ENCODE results near the gene RNF19B. TPM values are rescaled to one million over a fixed set of nuclear protein-coding genes. Genes with fewer than 3 reads are reported as not detected.

Gene RNF19B
- total RNA-seq, 1 experiment from 2014 or later: 22.5 TPM

- H3K4me3 ChIP-seq (replicated peaks in 1 of 2; ENCODE audit: low read depth in 1 of 2, low read length in 2 of 2): no peak overlapping the region
- no peaks in the 10 kb centered on the region for H3K9me2 ChIP-seq (ENCODE audit: insufficient read depth)
- no peaks in the 10 kb centered on the region for H4K20me1 ChIP-seq (ENCODE audit: insufficient read depth)
- no peak for TF ChIP-seq MAX (IDR thresholded peaks at IDR 0.05)
- no peak for TF ChIP-seq CBX3 (IDR thresholded peaks at IDR 0.05; ENCODE audit: low read depth)
- TF ChIP-seq YY1 (IDR thresholded peaks at IDR 0.05; ENCODE audit: extremely low read depth, insufficient replicate concordance, low read depth, low read length): no peak
- 0 out of 2 replicates have a peak, but pooled peaks have one; percentile 6 for TF ChIP-seq EGR1 (IDR thresholded peaks at IDR 0.05; ENCODE audit: low read depth)
- TF ChIP-seq JUND (IDR thresholded peaks at IDR 0.05): peak; percentile 23; the same call in 1 of the 2 replicates
- no peak for TF ChIP-seq POLR2A (IDR thresholded peaks at IDR 0.05; ENCODE audit: borderline replicate concordance, extremely low read depth, insufficient read depth, insufficient read length)
- TF ChIP-seq POLR2AphosphoS5 (IDR thresholded peaks at IDR 0.05; ENCODE audit: low read depth, low read length): no peak
- 0 out of 2 replicates have a peak, but pooled peaks have one; percentile 12 for TF ChIP-seq FOSL1 (IDR thresholded peaks at IDR 0.05; ENCODE audit: low read depth)
- no peak for TF ChIP-seq ZFX (IDR thresholded peaks at IDR 0.05)
- POLR2A ChIA-PET: no interaction called here
- peak; percentile 46 for ATAC-seq
- no peak for DNase-seq (ENCODE audit: low read depth, low spot score)
- H3K36me3 ChIP-seq (ENCODE audit: control insufficient read depth in 1 of 2, insufficient read depth in 2 of 2, low read length in 2 of 2): peaks cover 0 to 9% of the 10 kb centered on the region in 2 experiments; a peak in 2 of 4 replicates
- H3K9ac ChIP-seq (ENCODE audit: low read length): no peak overlapping the region
- peak overlapping the region; percentile 16 for H3K27ac ChIP-seq (ENCODE audit: low read depth, low read length)
- intact Hi-C loops (cut with micrococcal nuclease): loop anchor here (1.0 kb wide), 3 partner anchors 73 to 152 kb away; no protein-coding TSS in a partner anchor
- H3K9me3 ChIP-seq (ENCODE audit: control insufficient read depth in 1 of 2, insufficient read depth in 1 of 2, low read depth in 1 of 2, low read length in 2 of 2): no peaks in the 10 kb centered on the region
- H3K4me1 ChIP-seq (ENCODE audit: control insufficient read depth in 1 of 2, insufficient read depth in 2 of 2, low read length in 2 of 2): peaks cover 12 to 19% of the 10 kb centered on the region in 2 experiments; a peak in 3 of 4 replicates
- H2AFZ ChIP-seq (ENCODE audit: low read depth, low read length, poor library complexity, severe bottlenecking): no peak overlapping the region
- no peaks in the 10 kb centered on the region for H3K27me3 ChIP-seq (ENCODE audit: insufficient read depth, low read length)
- no TSS peak for BruUV-seq (replicated peaks)
- CTCF ChIA-PET: interaction anchor here (0.7 to 5.7 kb wide), 9 partner anchors 11 to 155 kb away, joined by 3 to 41 read pairs (median 5); partner anchors contain the start of gene RNF19B
- RAD21 ChIA-PET (ENCODE audit: low non-redundant PET in 1 of 2, low total read pairs in 2 of 2, uncharacterized antibody in 2 of 2, unreplicated experiment in 2 of 2): interaction anchor here (0.7 to 2.6 kb wide), 6 partner anchors 58 to 153 kb away, joined by 3 to 10 read pairs (median 5); no protein-coding TSS in a partner anchor
- no peaks in the 10 kb centered on the region for H3K79me2 ChIP-seq (ENCODE audit: insufficient read depth, low read length)
- H3K4me2 ChIP-seq (ENCODE audit: low read length): peak overlapping the region; percentile 38
Measured at GRCh38 chr1:32933742-32934322, 30.8 kb downstream of the RNF19B start.

- Histone ChIP-seq H3K9ac (ENCODE audit: low read length) (no peak overlapping the region), H4K20me1 (ENCODE audit: insufficient read depth) (no peaks in the 10 kb centered on the region), H2AFZ (ENCODE audit: low read depth, low read length, poor library complexity, severe bottlenecking) (no peak overlapping the region), H3K27me3 (ENCODE audit: insufficient read depth, low read length) (no peaks in the 10 kb centered on the region), H3K79me2 (ENCODE audit: insufficient read depth, low read length) (no peaks in the 10 kb centered on the region), H3K9me2 (ENCODE audit: insufficient read depth) (no peaks in the 10 kb centered on the region), H3K36me3 (ENCODE audit: control insufficient read depth in 1 of 2, insufficient read depth in 2 of 2, low read length in 2 of 2) (0 out of 4 replicates have a peak, but pooled peaks cover 0 to 4% of the 10 kb centered on the region in 2 experiments), H3K4me1 (ENCODE audit: control insufficient read depth in 1 of 2, insufficient read depth in 2 of 2, low read length in 2 of 2) (peaks cover 12% of the 10 kb centered on the region in 2 experiments; a peak in 3 of 4 replicates), H3K27ac (ENCODE audit: low read depth, low read length) (no peak overlapping the region), H3K4me3 (replicated peaks in 1 of 2; ENCODE audit: low read depth in 1 of 2, low read length in 2 of 2) (no peak overlapping the region), H3K4me2 (ENCODE audit: low read length) (no peak overlapping the region), H3K9me3 (ENCODE audit: control insufficient read depth in 1 of 2, insufficient read depth in 1 of 2, low read depth in 1 of 2, low read length in 2 of 2) (no peaks in the 10 kb centered on the region)
- CTCF ChIA-PET: interaction anchor here (1.0 to 5.7 kb wide), 3 partner anchors 56 to 155 kb away, joined by 3 to 41 read pairs (median 3); no protein-coding TSS in a partner anchor
- intact Hi-C loops (cut with micrococcal nuclease): no loop called here
- DNase-seq (ENCODE audit: low read depth, low spot score): no peak
- ATAC-seq: no peak
- RAD21 ChIA-PET (ENCODE audit: low non-redundant PET in 1 of 2, low total read pairs in 2 of 2, uncharacterized antibody in 2 of 2, unreplicated experiment in 2 of 2): interaction anchor here (1.9 to 2.6 kb wide), 2 partner anchors 75 to 155 kb away, joined by 5 to 7 read pairs; no protein-coding TSS in a partner anchor
- no TSS peak for BruUV-seq (replicated peaks)
- TF ChIP-seq SIN3A (IDR thresholded peaks at IDR 0.05; ENCODE audit: low read depth): no peak
- no peak for TF ChIP-seq FOSL1 (IDR thresholded peaks at IDR 0.05; ENCODE audit: low read depth)
- TF ChIP-seq CEBPB (IDR thresholded peaks at IDR 0.05; ENCODE audit: low read depth): no peak
- TF ChIP-seq POLR2AphosphoS5 (IDR thresholded peaks at IDR 0.05; ENCODE audit: low read depth, low read length): no peak
- no peak for TF ChIP-seq REST (IDR thresholded peaks at IDR 0.05; ENCODE audit: low read depth)
- TF ChIP-seq SP1 (IDR thresholded peaks at IDR 0.05; ENCODE audit: low read depth): no peak
- TF ChIP-seq MAX (IDR thresholded peaks at IDR 0.05): no peak
- POLR2A ChIA-PET: no interaction called here
Measured at GRCh38 chr1:32931760-32932159, 32.8 kb downstream of the RNF19B start.

Measured in HCT116 (cell line).